ENCODE measurements around the gene COLGALT1.

DNA sequence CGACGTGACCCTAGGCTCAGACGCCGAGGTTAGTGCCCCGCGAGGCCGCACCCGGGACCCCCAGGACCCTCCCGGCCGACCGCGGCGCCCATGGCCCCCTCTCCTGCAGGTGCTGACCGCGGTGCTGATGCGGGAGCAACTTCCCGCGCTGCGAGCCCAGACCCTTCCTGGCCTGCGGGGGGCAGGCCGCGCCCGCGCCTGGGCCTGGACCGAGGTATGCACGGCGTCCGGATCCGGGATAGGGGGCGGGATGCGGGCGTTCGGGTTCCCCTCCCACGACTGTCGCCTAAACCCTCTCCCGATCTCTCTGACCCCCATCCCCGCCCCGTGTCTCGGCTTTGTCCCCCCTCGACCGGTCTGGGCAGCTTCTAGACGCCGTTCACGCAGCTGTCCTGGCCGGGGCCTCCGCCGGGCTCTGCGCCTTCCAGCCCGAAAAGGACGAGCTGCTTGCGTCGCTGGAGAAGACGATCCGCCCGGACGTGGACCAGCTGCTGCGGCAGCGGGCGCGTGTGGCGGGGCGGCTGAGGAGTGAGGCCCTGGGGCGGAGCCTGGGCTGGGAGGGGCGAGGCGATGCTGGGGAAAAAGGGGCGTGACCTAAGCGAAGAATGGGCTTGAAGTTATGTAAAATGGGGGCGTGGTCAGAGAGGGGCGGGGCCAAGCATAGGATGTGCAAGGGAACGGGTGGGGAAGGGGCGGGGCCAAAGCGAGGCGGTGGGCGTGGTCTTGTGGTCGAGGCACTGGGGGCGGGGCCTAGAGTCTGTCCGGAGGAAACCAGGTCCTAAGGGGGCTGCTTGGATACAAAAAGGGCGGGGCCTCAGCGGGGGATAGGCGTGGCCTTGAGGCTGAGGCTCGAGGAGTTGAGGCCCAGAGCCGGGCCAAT lies 16.0 kb upstream of the COLGALT1 start:
- peak; percentile 18; the same call in 1 of the 2 replicates for TF ChIP-seq RAD21 (IDR thresholded peaks at IDR 0.05; ENCODE audit: low read depth)
- no peak for TF ChIP-seq TEAD4 (IDR thresholded peaks at IDR 0.05)
